GM12878 (cell line): ENCODE data around the gene AP5B1. TPM values are rescaled to one million over a fixed set of nuclear protein-coding genes. Genes with fewer than 3 reads are reported as not detected.
A peak's percentile ranks its signal among the peaks of the same experiment; 100 is the strongest.

Experiments used
- ATAC-seq: fragments of 200-7000 bp; cut with Tn5 transposase; 3 replicates; pipeline ENCODE4 v1.9.1; 2020; ENCODE audit warnings: mild to moderate bottlenecking, moderate library complexity
- BruUV-seq: library from RNA; stranded (reverse); fragments of 400-500 nt; replicated peaks from 2 replicates; lab custom pipeline; 2021; lab: Mats Ljungman, UMichigan
- CTCF ChIA-PET: fragments of 300-600 bp; sonication (Branson Sonifier 250); formaldehyde crosslinking; extraction: SDS; loops from one replicate; lab custom pipeline; 2021; ENCODE audit warnings: inconsistent platforms; lab: Yijun Ruan, JAX
- POLR2A ChIA-PET: fragments of 350-600 bp; formaldehyde crosslinking; extraction: SDS; loops from one replicate; lab custom pipeline; 2021; ENCODE audit warnings: inconsistent platforms; lab: Charles Lee
- RAD21 ChIA-PET: fragments of 300-600 bp; sonication (Branson Sonifier 250); formaldehyde crosslinking; loops from one replicate; lab custom pipeline; 2023; ENCODE audit warnings: antibody characterized with exemption; ENCODE audit not compliant: unreplicated experiment; lab: Charles Lee
- SMC1A ChIA-PET: fragments of 300-600 bp; sonication (Branson Sonifier 250); formaldehyde crosslinking; loops from one replicate; lab custom pipeline; 2023; ENCODE audit not compliant: unreplicated experiment, uncharacterized antibody; lab: Charles Lee
- DNase-seq: peaks from one replicate; pipeline ENCODE4 v3.0.0-alpha.2; 2011; ENCODE audit warnings: low read depth, low spot score
- FAIRE-seq: peaks from 3 replicates; lab custom pipeline; 2011; peaks lifted over from hg19 to GRCh38; lab: Jason Lieb, UNC
- H2AFZ ChIP-seq: 2 replicates; pipeline ENCODE4 v1.6.0; 2011; ENCODE audit warnings: low read depth, low read length, control low read depth; ENCODE audit not compliant: control insufficient read depth
- H3K27ac ChIP-seq: 2 replicates; pipeline ENCODE4 v1.5.1; 2011; ENCODE audit warnings: control low read depth; ENCODE audit not compliant: control insufficient read depth, insufficient read depth
- H3K27me3 ChIP-seq, 2 experiments: replicated peaks in 1 of 2; 2 replicates each; pipeline versions ENCODE4 v1.6.0 to v1.6.1; 2011; ENCODE audit warnings: low read length in 1 of 2; ENCODE audit not compliant: control insufficient read depth in 2 of 2, insufficient read depth in 2 of 2
- H3K36me3 ChIP-seq, 2 experiments: 2 replicates each; pipeline ENCODE4 v1.5.1; 2011; ENCODE audit warnings: low read length in 1 of 2; ENCODE audit not compliant: control insufficient read depth in 2 of 2, insufficient read depth in 2 of 2
- H3K4me1 ChIP-seq: 2 replicates; pipeline ENCODE4 v1.6.1; 2011; ENCODE audit warnings: mild to moderate bottlenecking, low read length, moderate library complexity, mixed read lengths; ENCODE audit not compliant: control insufficient read depth, insufficient read depth
- H3K4me2 ChIP-seq: 2 replicates; pipeline ENCODE4 v1.6.0; 2011; ENCODE audit warnings: control low read depth; ENCODE audit not compliant: control insufficient read depth, insufficient read depth
- H3K4me3 ChIP-seq: fragments of 200-600 bp; sonication (generic); 2 replicates; pipeline ENCODE4 v1.5.1; 2016
- H3K79me2 ChIP-seq: 2 replicates; pipeline ENCODE4 v1.6.0; 2011; ENCODE audit warnings: low read length; ENCODE audit not compliant: control insufficient read depth, insufficient read depth
- H3K9ac ChIP-seq: 2 replicates; pipeline ENCODE4 v1.8.0; 2011; ENCODE audit warnings: low read length, control low read depth, mixed read lengths; ENCODE audit not compliant: control insufficient read depth, insufficient read depth
- H3K9me3 ChIP-seq: replicated peaks from 3 replicates; pipeline ENCODE4 v1.5.1; 2011; ENCODE audit warnings: mild to moderate bottlenecking, low read length; ENCODE audit not compliant: control insufficient read depth, insufficient read depth
- H4K20me1 ChIP-seq: 2 replicates; pipeline ENCODE4 v1.6.0; 2011; ENCODE audit not compliant: control insufficient read depth, insufficient read depth
- ATF7 ChIP-seq: fragments of 450-650 bp; IDR thresholded peaks from 2 replicates; pipeline ENCODE4 v1.6.1; 2016; ENCODE audit warnings: low read depth, mild to moderate bottlenecking
- BCL3 ChIP-seq: IDR thresholded peaks from 2 replicates; pipeline ENCODE4 v1.6.1; 2011; ENCODE audit warnings: borderline replicate concordance, low read depth, mild to moderate bottlenecking, moderate library complexity, low read length; ENCODE audit not compliant: insufficient read depth, poor library complexity, severe bottlenecking
- CEBPZ ChIP-seq: fragments of 150-350 bp; IDR thresholded peaks from 2 replicates; pipeline ENCODE4 v1.6.1; 2016; ENCODE audit warnings: low read depth, low read length
- DPF2 ChIP-seq: fragments of 450-650 bp; IDR thresholded peaks from 2 replicates; pipeline ENCODE4 v1.6.1; 2017; ENCODE audit warnings: mild to moderate bottlenecking
- RAD21 ChIP-seq: IDR thresholded peaks from 2 replicates; pipeline ENCODE4 v1.6.1; 2011; ENCODE audit warnings: mild to moderate bottlenecking, low read depth, low read length, moderate library complexity; ENCODE audit not compliant: insufficient read depth
- SIN3A ChIP-seq: IDR thresholded peaks from 2 replicates; pipeline ENCODE4 v1.6.1; 2012; ENCODE audit warnings: low read depth, low read length, improper control_type of control experiment
- STAT1 ChIP-seq: fragments of 450-650 bp; conservative IDR thresholded peaks from 2 replicates; pipeline ENCODE4 v1.6.1; 2014; ENCODE audit warnings: antibody characterized with exemption, mild to moderate bottlenecking
- SUZ12 ChIP-seq: fragments of 200-600 bp; sonication (generic); IDR thresholded peaks from one replicate; pipeline ENCODE4 v1.6.1; 2018; ENCODE audit warnings: antibody characterized with exemption, mild to moderate bottlenecking; ENCODE audit not compliant: unreplicated experiment
- ZNF687 ChIP-seq: fragments of 450-650 bp; IDR thresholded peaks from 2 replicates; pipeline ENCODE4 v1.6.1; 2017; ENCODE audit warnings: mild to moderate bottlenecking, moderate library complexity
- WGBS: methylation state at CpG from one replicate; pipeline ENCODE4 v1.1.6; 2016; ENCODE audit warnings: low lambda C conversion rate; ENCODE audit not compliant: insufficient replicate concordance, insufficient coverage; ENCODE audit errors: missing lambda C conversion rate; 5-methylcytosine and 5-hydroxymethylcytosine counted together
- in situ Hi-C: fragments of 300-500 bp; cut with MboI; formaldehyde crosslinking; loops from 9 replicates; pipeline ENCODE4 v1.14.3; 2018; ENCODE audit warnings: mixed read lengths
- intact Hi-C: fragments of 100-400 bp; cut with micrococcal nuclease; formaldehyde crosslinking; loops from one replicate; pipeline ENCODE4 v1.14.2; 2022; ENCODE audit not compliant: unreplicated experiment
- polyA plus RNA-seq, 11 experiments: library from polyadenylated mRNA; depleted of rRNA in 4 of 11; unstranded in 6 of 11; stranded (reverse) in 5 of 11; fragments of >200 nt; fragmentation: Nextera tagmentation in 4 of 11; fragmentation: Illumina TruSeq in 1 of 11; extraction: Ambion mirVana in 4 of 11; extraction: Trizol in 1 of 11; gene quantifications; 1 replicate in 1 of 11; 2 replicates in 10 of 11; pipeline versions ENCODE4 v1.2.1 to v1.2.3, GENCODE V29; 2011 to 2016; ENCODE audit warnings: inconsistent platforms in 2 of 11, missing spikeins in 2 of 11, low read depth in 1 of 11
- total RNA-seq, 4 experiments: library from RNA; depleted of rRNA in 3 of 4; stranded (reverse); fragments of >200 nt in 3 of 4; fragmentation: Illumina TruSeq in 1 of 4; extraction: Trizol in 1 of 4; gene quantifications; 2 replicates each; pipeline versions ENCODE4 v1.2.1 to v1.2.3, GENCODE V29; 2013 to 2021

Gene AP5B1
- total and polyA plus RNA-seq, 10 of the 15 experiments (the other 5 are each of a cell fraction or from before 2014, with no cell fraction given), result 0.47 to 13.1 (median 4.8) TPM

- TF ChIP-seq CEBPZ (no peak), RAD21 (no peak)
Observed at GRCh38 chr11:65788821-65789220, 8.0 kb upstream of the AP5B1 start (continued).

GRCh38 chr11:65787649-65788622 lies 7.2 kb upstream of the AP5B1 start:
- SMC1A ChIA-PET, result interaction anchor here (1.1 kb wide), 1 partner anchor 72 kb away, joined by 3 read pairs; no protein-coding TSS in a partner anchor
- no peak for TF ChIP-seq DPF2
- TF ChIP-seq SIN3A, result no peak
- peak; percentile 96 for TF ChIP-seq SUZ12
- 0 out of 2 replicates have a peak, but pooled peaks have one; percentile 13 for TF ChIP-seq ZNF687
- TF ChIP-seq ATF7, result no peak
- TF ChIP-seq STAT1, result no peak
- TF ChIP-seq BCL3, result no peak

More at GRCh38 chr11:65787649-65788622, 7.2 kb upstream of the AP5B1 start:
- Histone ChIP-seq H3K9ac (no peak overlapping the region), H3K79me2 (no peaks in the 10 kb centered on the region), H3K4me3 (peak overlapping the region; percentile 41; the same call in 1 of the 2 replicates), H3K4me1 (peaks cover 35% of the 10 kb centered on the region), H3K27ac (no peak overlapping the region), H3K27me3 (peaks cover 11 to 12% of the 10 kb centered on the region in 2 experiments; a peak in 3 of 4 replicates), H3K9me3 (no peaks in the 10 kb centered on the region), H3K4me2 (peak overlapping the region; percentile 69), H3K36me3 (no peaks in the 10 kb centered on the region), H2AFZ (no peak overlapping the region), H4K20me1 (no peaks in the 10 kb centered on the region)
- FAIRE-seq (no peak), DNase-seq (no peak), ATAC-seq (no peak)
- RAD21 ChIA-PET, result interaction anchor here (1.3 to 2.8 kb wide), 4 partner anchors 30 to 150 kb away, joined by 3 to 9 read pairs (median 4); partner anchors contain the start of genes KAT5 and SIPA1
- 3% methylated on average over 51 of the region's 64 CpGs for WGBS
- CTCF ChIA-PET, result interaction anchor here (0.6 to 5.9 kb wide), 4 partner anchors 8 to 397 kb away, joined by 3 to 62 read pairs (median 19); partner anchors contain the start of genes AP5B1 and KAT5
- intact Hi-C loops, result no loop called here
- in situ Hi-C loops, result no loop called here
- no TSS peak for BruUV-seq
- POLR2A ChIA-PET, result interaction anchor here (1.2 to 5.8 kb wide), 3 partner anchors 15 to 103 kb away, joined by 3 to 27 read pairs (median 3); partner anchors contain the start of gene CCDC85B
